Keratinocyte (primary cell): ENCODE results near the gene PRKAR1B.

Experiments used
- EZH2 ChIP-seq: IDR thresholded peaks from one replicate; pipeline ENCODE4 v1.6.1; 2012; ENCODE audit warnings: inconsistent platforms, mild to moderate bottlenecking, low read length, moderate library complexity
- TF ChIP-seq, protein P1 (sequence below), 3 experiments: IDR thresholded peaks in 1 of 3; conservative IDR thresholded peaks in 1 of 3; optimal IDR thresholded peaks in 1 of 3; 2 replicates in 2 of 3; 3 replicates in 1 of 3; pipeline versions ENCODE3 to v1.5.1; 2011; ENCODE audit warnings: low read length in 3 of 3, mild to moderate bottlenecking in 3 of 3, moderate library complexity in 2 of 3, control low read depth in 1 of 3, inconsistent platforms in 1 of 3; ENCODE audit not compliant: insufficient read depth in 2 of 3; ENCODE audit errors: extremely low read depth in 1 of 3

DNA sequence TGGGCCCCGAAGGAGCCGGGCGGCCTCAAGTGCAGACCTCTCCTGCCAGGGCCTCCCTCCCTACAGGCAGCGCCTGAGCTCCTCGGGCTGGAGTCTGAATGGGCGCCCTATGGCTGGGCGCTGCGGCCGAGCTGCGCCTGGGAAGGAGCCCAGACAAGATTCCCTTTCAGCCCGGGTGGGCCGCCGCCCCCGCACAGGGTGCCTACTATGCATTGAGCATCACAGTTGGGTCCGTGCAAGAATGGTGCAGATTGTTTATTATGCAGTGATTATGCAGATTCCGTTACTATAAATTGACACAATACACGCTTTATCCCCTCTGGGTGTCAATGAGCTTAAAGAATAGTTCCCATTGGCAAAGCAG lies 130.3 kb downstream of the PRKAR1B start:
- TF ChIP-seq, protein P1, sequence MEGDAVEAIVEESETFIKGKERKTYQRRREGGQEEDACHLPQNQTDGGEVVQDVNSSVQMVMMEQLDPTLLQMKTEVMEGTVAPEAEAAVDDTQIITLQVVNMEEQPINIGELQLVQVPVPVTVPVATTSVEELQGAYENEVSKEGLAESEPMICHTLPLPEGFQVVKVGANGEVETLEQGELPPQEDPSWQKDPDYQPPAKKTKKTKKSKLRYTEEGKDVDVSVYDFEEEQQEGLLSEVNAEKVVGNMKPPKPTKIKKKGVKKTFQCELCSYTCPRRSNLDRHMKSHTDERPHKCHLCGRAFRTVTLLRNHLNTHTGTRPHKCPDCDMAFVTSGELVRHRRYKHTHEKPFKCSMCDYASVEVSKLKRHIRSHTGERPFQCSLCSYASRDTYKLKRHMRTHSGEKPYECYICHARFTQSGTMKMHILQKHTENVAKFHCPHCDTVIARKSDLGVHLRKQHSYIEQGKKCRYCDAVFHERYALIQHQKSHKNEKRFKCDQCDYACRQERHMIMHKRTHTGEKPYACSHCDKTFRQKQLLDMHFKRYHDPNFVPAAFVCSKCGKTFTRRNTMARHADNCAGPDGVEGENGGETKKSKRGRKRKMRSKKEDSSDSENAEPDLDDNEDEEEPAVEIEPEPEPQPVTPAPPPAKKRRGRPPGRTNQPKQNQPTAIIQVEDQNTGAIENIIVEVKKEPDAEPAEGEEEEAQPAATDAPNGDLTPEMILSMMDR (optimal IDR thresholded peaks at IDR 0.05 in 1 of 3, IDR thresholded peaks at IDR 0.05 in 1 of 3, conservative IDR thresholded peaks at IDR 0.05 in 1 of 3; ENCODE audit: extremely low read depth in 1 of 3, insufficient read depth in 2 of 3, low read length in 3 of 3), result no peak
- TF ChIP-seq EZH2, result no peak
